HG03196 (cell line): Measurements from ENCODE around the gene SEPTIN11.

Source experiments
- ATAC-seq: cut with Tn5 transposase; IDR thresholded peaks from one replicate; pipeline ENCODE4 v1.9.1; 2021; ENCODE audit not compliant: unreplicated experiment

SEPTIN11 gene

GRCh38 chr4:76977736-76978350 lies 28.3 kb downstream of the SEPTIN11 start:
- no peak for ATAC-seq

DNA sequence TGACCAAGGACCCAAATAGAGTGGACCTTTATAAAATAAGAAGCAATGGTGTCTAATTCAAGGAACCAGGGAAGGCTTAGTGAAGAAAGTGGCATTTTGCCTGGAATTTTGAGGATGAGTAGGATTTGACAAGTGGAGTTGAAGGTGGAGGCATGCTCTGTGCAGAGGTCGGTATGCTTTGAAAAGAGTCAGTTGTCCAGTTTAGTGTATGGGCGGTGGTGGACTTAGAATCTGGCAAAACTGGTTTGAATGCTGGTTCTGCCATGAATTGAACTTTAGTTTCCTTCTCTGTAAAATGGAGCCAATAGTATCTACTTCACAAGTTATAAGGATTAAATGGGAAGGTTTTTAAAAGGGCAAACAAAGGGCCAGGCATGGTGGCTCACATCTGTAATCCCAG lies 29.7 kb downstream of the SEPTIN11 start:
- ATAC-seq = no peak

DNA sequence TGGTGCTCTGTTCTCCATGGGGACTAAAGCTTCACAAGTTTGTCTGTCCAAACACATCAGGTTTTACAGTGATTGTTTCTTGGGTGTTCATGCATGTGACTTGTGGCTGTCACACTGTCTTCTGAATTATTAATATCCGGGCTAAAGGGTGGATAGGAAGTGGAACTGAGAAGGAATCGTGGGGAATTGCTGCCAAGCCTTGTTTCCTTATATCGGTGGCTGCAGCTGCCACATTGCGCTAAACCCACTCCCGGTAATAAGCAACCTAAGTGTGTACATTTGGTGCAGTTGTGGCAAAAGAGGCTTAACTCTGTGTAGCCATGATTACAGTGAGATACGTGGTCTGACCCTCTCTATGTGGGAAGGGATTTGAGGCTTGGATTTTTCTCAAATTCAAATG lies 30.7 kb downstream of the SEPTIN11 start:
- ATAC-seq = no peak

- no peak for ATAC-seq
These were observed 32.1 kb downstream of the SEPTIN11 start for GRCh38 chr4:76981644-76982043.

GRCh38 chr4:76982638-76983584 lies 33.4 kb downstream of the SEPTIN11 start:
- ATAC-seq = no peak

- no peak for ATAC-seq
These were observed 34.6 kb downstream of the SEPTIN11 start for GRCh38 chr4:76984127-76984526.

DNA sequence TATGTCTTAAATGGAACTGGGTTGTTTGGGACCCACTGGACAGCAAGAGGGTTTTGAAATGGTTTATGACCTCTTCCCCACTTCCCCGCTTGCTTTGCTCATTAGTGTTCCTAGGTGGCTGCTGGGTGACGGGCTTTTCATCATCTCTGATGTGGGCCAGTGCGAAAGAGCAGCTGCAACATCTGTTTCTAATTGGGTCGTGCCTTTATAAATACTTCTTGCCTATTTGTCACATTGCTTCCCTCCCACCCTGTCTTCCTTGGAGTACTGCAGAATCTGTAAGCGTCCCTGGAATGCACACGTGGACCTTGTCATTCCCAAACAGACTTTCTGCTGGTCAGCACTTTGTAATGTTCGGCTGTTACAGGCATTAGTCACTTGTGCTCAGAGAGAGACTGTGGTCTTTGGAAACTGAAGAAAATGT lies 35.2 kb downstream of the SEPTIN11 start:
- no peak for ATAC-seq

- ATAC-seq = no peak
These were observed 37.6 kb downstream of the SEPTIN11 start for GRCh38 chr4:76987153-76987591.

- no peak for ATAC-seq
These were observed 38.1 kb downstream of the SEPTIN11 start for GRCh38 chr4:76987685-76988084.

- ATAC-seq = no peak
These were observed 40.0 kb downstream of the SEPTIN11 start for GRCh38 chr4:76989391-76990061.

- no peak for ATAC-seq
These were observed 40.9 kb downstream of the SEPTIN11 start for GRCh38 chr4:76990288-76991080.

DNA sequence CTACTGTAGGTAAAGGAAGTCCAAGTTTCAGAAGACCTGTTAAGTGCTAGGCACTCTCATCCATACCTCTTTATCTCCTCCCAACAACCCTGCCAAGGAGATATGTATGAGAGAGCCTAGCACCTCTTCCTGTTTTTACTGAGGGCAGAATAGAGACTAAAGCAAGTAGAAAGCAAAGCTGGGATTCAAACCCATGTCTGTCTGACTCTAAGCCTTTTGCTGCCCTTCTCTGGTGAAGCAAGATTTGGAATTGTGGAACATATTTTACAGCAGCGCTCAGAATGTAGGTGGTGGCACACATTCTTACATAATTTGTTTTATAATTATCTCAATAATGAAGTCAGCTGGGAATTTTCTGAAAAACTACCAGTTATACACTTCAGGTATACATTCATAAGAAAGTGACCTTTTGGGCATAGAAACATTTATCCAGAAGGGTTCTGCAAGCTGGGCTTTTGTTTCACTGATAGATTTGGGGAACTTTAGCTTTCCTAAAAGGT lies 41.7 kb downstream of the SEPTIN11 start:
- ATAC-seq = no peak

- peak; percentile 84 for ATAC-seq
These were observed 44.5 kb downstream of the SEPTIN11 start for GRCh38 chr4:76993787-76994641.

GRCh38 chr4:76995776-76996175 lies 46.2 kb downstream of the SEPTIN11 start:
- ATAC-seq = no peak

DNA sequence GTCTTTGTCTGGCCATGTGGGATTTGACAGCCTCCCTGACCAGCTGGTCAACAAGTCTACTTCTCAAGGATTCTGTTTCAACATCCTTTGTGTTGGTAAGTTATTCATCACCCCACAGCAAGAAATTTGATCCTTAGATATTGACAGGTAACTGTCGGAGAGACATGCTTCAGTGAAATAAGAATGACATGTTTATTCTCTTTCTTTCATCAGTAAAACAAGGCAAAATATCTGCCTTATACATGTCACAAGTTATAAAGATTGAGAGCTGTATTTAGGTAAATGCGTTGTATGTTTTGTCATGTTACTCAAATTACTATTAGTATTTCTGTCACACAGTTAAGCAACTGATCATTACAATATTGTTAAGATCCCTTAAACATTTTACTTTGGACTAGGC lies 46.9 kb downstream of the SEPTIN11 start:
- ATAC-seq = no peak

- ATAC-seq = no peak
These were observed 47.5 kb downstream of the SEPTIN11 start for GRCh38 chr4:76997077-76997476.

GRCh38 chr4:76997532-76997931 lies 48.0 kb downstream of the SEPTIN11 start:
- ATAC-seq = no peak

DNA sequence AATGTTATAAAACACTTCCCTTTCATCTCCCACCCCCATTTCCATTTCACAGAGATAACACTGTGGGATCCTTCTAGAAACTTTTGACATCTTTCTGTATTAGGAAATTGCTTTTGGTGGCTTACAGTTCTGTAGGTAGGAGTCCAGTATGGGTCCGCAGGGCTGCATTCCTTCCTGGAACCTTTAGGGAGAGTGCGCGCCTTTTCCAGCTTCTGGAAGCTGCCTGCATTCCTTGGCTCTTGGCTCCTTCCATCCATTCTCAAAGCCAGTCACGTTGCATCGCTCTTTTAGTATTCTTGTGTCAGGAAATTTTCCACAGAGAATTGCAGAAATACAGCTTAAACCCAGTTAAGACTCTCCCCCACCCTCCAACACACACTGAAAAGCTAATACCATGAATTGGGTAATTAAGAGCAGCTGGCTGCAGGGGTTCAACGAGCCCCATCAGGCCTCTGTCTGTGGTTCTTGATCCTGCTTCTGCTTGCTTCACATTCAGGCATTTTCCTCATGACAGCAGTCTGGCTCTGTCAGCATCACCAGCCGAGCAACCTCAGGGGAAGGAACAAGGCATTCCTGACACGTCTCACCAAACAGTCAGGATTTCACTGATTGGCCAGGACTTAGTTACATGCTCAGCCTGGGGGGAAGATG lies 48.8 kb downstream of the SEPTIN11 start:
- no peak for ATAC-seq
